Fibroblast of the aortic adventitia (primary cell): ENCODE data around the gene KRTAP10-4. TPM values are rescaled to one million over a fixed set of nuclear protein-coding genes. Genes with fewer than 3 reads are reported as not detected.

Experiments
- DNase-seq: peaks from one replicate; pipeline ENCODE4 v3.0.0-alpha.2; 2010; ENCODE audit warnings: low read depth
- H3K4me3 ChIP-seq: 2 replicates; pipeline ENCODE4 v1.5.1; 2011; ENCODE audit warnings: low read depth, mild to moderate bottlenecking, control low read depth, low read length, moderate library complexity
- total RNA-seq: library from RNA; depleted of rRNA; stranded (reverse); fragments of >200 nt; gene quantifications from 2 replicates; pipeline ENCODE4 v1.2.3, GENCODE V29; 2012; ENCODE audit warnings: low replicate concordance
- TF ChIP-seq, protein P1 (sequence below): IDR thresholded peaks from 2 replicates; pipeline ENCODE4 v1.5.1; 2011; ENCODE audit warnings: mild to moderate bottlenecking, low read length, control low read depth, inconsistent platforms; ENCODE audit not compliant: insufficient read depth

Gene KRTAP10-4
- total RNA-seq, 1 donor = not detected

- no peak overlapping the region for H3K4me3 ChIP-seq
- TF ChIP-seq, protein P1, sequence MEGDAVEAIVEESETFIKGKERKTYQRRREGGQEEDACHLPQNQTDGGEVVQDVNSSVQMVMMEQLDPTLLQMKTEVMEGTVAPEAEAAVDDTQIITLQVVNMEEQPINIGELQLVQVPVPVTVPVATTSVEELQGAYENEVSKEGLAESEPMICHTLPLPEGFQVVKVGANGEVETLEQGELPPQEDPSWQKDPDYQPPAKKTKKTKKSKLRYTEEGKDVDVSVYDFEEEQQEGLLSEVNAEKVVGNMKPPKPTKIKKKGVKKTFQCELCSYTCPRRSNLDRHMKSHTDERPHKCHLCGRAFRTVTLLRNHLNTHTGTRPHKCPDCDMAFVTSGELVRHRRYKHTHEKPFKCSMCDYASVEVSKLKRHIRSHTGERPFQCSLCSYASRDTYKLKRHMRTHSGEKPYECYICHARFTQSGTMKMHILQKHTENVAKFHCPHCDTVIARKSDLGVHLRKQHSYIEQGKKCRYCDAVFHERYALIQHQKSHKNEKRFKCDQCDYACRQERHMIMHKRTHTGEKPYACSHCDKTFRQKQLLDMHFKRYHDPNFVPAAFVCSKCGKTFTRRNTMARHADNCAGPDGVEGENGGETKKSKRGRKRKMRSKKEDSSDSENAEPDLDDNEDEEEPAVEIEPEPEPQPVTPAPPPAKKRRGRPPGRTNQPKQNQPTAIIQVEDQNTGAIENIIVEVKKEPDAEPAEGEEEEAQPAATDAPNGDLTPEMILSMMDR = no peak
- DNase-seq = no peak
These were observed 3.5 kb upstream of the KRTAP10-4 start for GRCh38 chr21:44569861-44570517.

DNA sequence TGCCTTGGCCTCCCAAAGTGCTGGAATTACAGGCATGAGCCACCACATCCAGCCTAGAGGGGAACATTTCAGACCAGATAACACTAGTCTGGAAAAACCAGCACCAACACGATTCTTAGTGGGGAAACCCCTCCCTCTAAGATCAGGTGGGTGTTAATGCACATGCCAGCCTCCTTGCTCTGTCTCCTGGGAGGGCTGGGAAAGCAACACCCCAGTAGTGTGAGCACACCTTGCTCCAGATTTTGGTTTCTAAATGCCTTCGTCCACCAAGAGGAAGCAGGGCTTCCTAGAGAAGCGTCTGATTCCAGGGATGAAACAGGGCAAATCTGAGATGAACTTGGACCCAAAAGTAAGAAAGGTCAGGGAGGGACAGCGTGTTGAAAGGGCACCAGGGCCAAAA is 2.2 kb upstream of the KRTAP10-4 start:
- DNase-seq = no peak
- no peak overlapping the region for H3K4me3 ChIP-seq
- TF ChIP-seq, protein P1 = no peak

GRCh38 chr21:44571844-44572782 is 1.4 kb upstream of the KRTAP10-4 start:
- DNase-seq = no peak
- TF ChIP-seq, protein P1 = no peak
- no peak overlapping the region for H3K4me3 ChIP-seq

DNA sequence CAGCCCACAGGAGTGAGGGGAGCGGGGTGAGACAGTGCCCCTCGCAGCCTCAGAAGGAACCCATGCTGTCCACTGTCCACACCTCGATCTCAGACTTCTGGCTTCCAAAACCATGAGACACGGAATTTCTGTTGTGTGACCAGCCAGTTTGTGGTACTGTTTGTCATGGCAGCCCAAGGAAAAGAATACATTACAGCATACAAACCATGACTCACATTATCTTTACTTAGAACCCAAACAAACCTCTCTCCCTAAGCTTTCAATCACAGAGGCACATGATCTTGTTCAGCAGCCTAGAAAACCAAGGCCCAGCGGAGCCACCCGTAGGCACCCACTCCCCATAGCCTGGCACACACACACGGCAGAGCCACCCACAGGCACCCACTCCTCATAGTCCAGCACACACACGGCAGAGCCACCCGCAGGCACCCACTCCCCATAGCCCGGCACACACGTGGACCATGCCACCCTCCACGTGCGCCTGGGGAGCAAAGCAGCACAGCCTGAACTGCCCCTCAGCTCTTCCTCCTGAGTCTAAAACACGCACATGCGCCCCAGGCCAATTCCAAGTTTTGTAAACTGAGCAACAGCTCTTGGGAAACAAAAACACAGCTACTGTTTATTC is 458 bp upstream of the KRTAP10-4 start:
- TF ChIP-seq, protein P1 = no peak
- no peak for DNase-seq
- H3K4me3 ChIP-seq = no peak overlapping the region

- no peak for DNase-seq
- TF ChIP-seq, protein P1 = no peak
- no peak overlapping the region for H3K4me3 ChIP-seq
These were observed 1.2 kb downstream of the KRTAP10-4 start for GRCh38 chr21:44574457-44575306.

- DNase-seq = no peak
- TF ChIP-seq, protein P1 = no peak
These were observed 1.9 kb downstream of the KRTAP10-4 start for GRCh38 chr21:44575307-44576024.

More at GRCh38 chr21:44575307-44576024, 1.9 kb downstream of the KRTAP10-4 start:
- H3K4me3 ChIP-seq = no peak overlapping the region
